CD14-positive monocyte (primary cell): ENCODE measurements around the gene GRM3. TPM values are rescaled to one million over a fixed set of nuclear protein-coding genes. Genes with fewer than 3 reads are reported as not detected.

Experiments
- DNase-seq, 3 donors: peaks; one replicate each; pipeline ENCODE4 v3.0.0-alpha.2; 2011 to 2022
- H2AFZ ChIP-seq: 2 replicates; pipeline ENCODE4 v1.6.0; 2012; ENCODE audit warnings: mild to moderate bottlenecking, low read depth, low read length, inconsistent platforms; ENCODE audit not compliant: insufficient read depth, poor library complexity, severe bottlenecking
- H3K27ac ChIP-seq, 2 donors: 1 replicate in 1 of 2; 2 replicates in 1 of 2; pipeline ENCODE4 v1.5.1; 2012 to 2013; ENCODE audit warnings: low read length in 2 of 2, control low read depth in 1 of 2, inconsistent platforms in 1 of 2, low read depth in 1 of 2, mild to moderate bottlenecking in 1 of 2
- H3K27me3 ChIP-seq, 2 donors: one replicate each; pipeline versions ENCODE4 v1.6.0 to v1.6.1; 2011 to 2013; ENCODE audit warnings: low read length in 2 of 2; ENCODE audit not compliant: control insufficient read depth in 2 of 2, insufficient read depth in 2 of 2
- H3K36me3 ChIP-seq, 2 donors: replicated peaks in 1 of 2; 1 replicate in 1 of 2; 2 replicates in 1 of 2; pipeline versions ENCODE4 v1.5.1 to v1.6.1; 2012 to 2013; ENCODE audit warnings: low read length in 2 of 2, control low read depth in 1 of 2, inconsistent platforms in 1 of 2, mild to moderate bottlenecking in 1 of 2; ENCODE audit not compliant: insufficient read depth in 2 of 2, control insufficient read depth in 1 of 2
- H3K4me1 ChIP-seq, 2 donors: 1 replicate in 1 of 2; 2 replicates in 1 of 2; pipeline versions ENCODE4 v1.5.1 to v1.6.1; 2012 to 2013; ENCODE audit warnings: low read length in 2 of 2, control low read depth in 1 of 2, inconsistent platforms in 1 of 2, mild to moderate bottlenecking in 1 of 2, moderate library complexity in 1 of 2; ENCODE audit not compliant: insufficient read depth in 2 of 2, control insufficient read depth in 1 of 2
- H3K4me2 ChIP-seq: replicated peaks from 2 replicates; pipeline ENCODE3; 2012; ENCODE audit warnings: low read length, moderate library complexity, mild to moderate bottlenecking; ENCODE audit not compliant: poor library complexity, severe bottlenecking; ENCODE audit errors: extremely low read depth
- H3K4me3 ChIP-seq, 3 experiments: fragments of 200-600 bp in 1 of 3; sonication (generic) in 1 of 3; replicated peaks in 1 of 3; 1 replicate in 2 of 3; 2 replicates in 1 of 3; pipeline ENCODE4 v1.5.1; 2011 to 2013; ENCODE audit warnings: low read length in 3 of 3, mild to moderate bottlenecking in 3 of 3, control low read depth in 2 of 3, low read depth in 2 of 3, inconsistent platforms in 1 of 3, moderate library complexity in 1 of 3
- H3K79me2 ChIP-seq: 2 replicates; pipeline ENCODE4 v1.6.0; 2012; ENCODE audit warnings: mild to moderate bottlenecking, control low read depth, inconsistent platforms, low read length, moderate library complexity; ENCODE audit not compliant: insufficient read depth
- H3K9ac ChIP-seq: 2 replicates; pipeline ENCODE4 v1.6.0; 2017; ENCODE audit warnings: low read length, mild to moderate bottlenecking; ENCODE audit not compliant: insufficient read depth, poor library complexity, severe bottlenecking
- H3K9me3 ChIP-seq, 2 donors: replicated peaks in 1 of 2; 1 replicate in 1 of 2; 2 replicates in 1 of 2; pipeline versions ENCODE4 v1.5.1 to v1.6.1; 2012 to 2013; ENCODE audit warnings: low read length in 2 of 2, control low read depth in 1 of 2; ENCODE audit not compliant: control insufficient read depth in 1 of 2, insufficient read depth in 1 of 2
- H4K20me1 ChIP-seq: 2 replicates; pipeline ENCODE4 v1.6.0; 2012; ENCODE audit warnings: mild to moderate bottlenecking, low read length, control low read depth, moderate library complexity; ENCODE audit not compliant: insufficient read depth
- H3K27ac Mint-ChIP-seq, 7 donors: one replicate each; pipeline ENCODE4 v1.8.0; 2020; ENCODE audit warnings: mild to moderate bottlenecking in 7 of 7, mixed read lengths in 7 of 7, moderate library complexity in 6 of 7, inconsistent platforms in 2 of 7
- H3K27me3 Mint-ChIP-seq, 3 donors: one replicate each; pipeline ENCODE4 v1.8.0; 2021 to 2022; ENCODE audit warnings: low read depth in 3 of 3, mild to moderate bottlenecking in 3 of 3, mixed read lengths in 3 of 3, moderate library complexity in 3 of 3, inconsistent platforms in 1 of 3
- H3K36me3 Mint-ChIP-seq, 2 donors: one replicate each; pipeline ENCODE4 v1.8.0; 2020; ENCODE audit warnings: mixed read lengths in 2 of 2, inconsistent platforms in 1 of 2, mild to moderate bottlenecking in 1 of 2
- H3K4me1 Mint-ChIP-seq: one replicate; pipeline ENCODE4 v1.8.0; 2020; ENCODE audit warnings: mild to moderate bottlenecking, mixed read lengths
- H3K4me3 Mint-ChIP-seq, 2 donors: one replicate each; pipeline ENCODE4 v1.8.0; 2020; ENCODE audit warnings: mild to moderate bottlenecking in 2 of 2, mixed read lengths in 2 of 2, moderate library complexity in 1 of 2
- H3K9me3 Mint-ChIP-seq, 7 donors: one replicate each; pipeline ENCODE4 v1.8.0; 2020 to 2022; ENCODE audit warnings: mixed read lengths in 7 of 7, mild to moderate bottlenecking in 6 of 7, moderate library complexity in 6 of 7, inconsistent platforms in 2 of 7
- WGBS: methylation state at CpG from one replicate; pipeline ENCODE4 v1.1.5; 2013; ENCODE audit warnings: missing lambda C conversion rate; ENCODE audit not compliant: insufficient coverage; 5-methylcytosine and 5-hydroxymethylcytosine counted together
- intact Hi-C, 2 donors: fragments of 100-400 bp; cut with micrococcal nuclease; formaldehyde crosslinking; loops; one replicate each; pipeline versions ENCODE4 v1.15.0 to v1.15.1; 2023
- polyA plus RNA-seq, 3 donors: library from polyadenylated mRNA; depleted of rRNA in 1 of 3; unstranded in 2 of 3; stranded (reverse) in 1 of 3; fragments of 300-500 nt in 2 of 3; fragments of >200 nt in 1 of 3; fragmentation: Illumina TruSeq in 2 of 3; gene quantifications; 1 replicate in 2 of 3; 2 replicates in 1 of 3; pipeline ENCODE4 v1.2.3, GENCODE V29; 2012 to 2021
- TF ChIP-seq, protein P1 (sequence below): fragments of 200-600 bp; IDR thresholded peaks from one replicate; pipeline ENCODE4 v1.8.0; 2022; ENCODE audit warnings: antibody characterized with exemption, mild to moderate bottlenecking

GRM3 gene
- polyA plus RNA-seq, 3 donors, result not detected

DNA sequence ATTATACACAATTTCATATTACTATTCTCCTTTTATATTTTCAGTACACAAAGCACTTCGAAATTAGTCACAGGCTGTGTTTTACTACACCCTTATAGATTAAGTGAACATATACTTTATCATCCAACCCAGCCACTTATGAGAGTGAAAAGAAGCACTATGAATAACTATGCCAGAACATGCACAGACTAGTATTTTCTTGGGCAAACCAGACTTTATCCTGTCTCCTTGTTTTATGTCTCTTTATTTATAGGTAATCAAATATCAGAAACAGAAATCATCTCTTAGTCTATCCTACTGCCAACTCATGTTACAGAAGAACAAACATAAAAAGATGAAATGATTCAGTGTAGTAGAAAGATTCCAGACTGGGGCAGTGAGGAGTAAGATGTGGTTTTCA is 171.8 kb downstream of the GRM3 start:
- Mint-ChIP-seq H3K9me3 (no peaks in the 10 kb centered on the region), H3K27me3 (peaks cover 0 to 3% (median 0%) of the 10 kb centered on the region in 3 donors)
- no peak for DNase-seq

DNA sequence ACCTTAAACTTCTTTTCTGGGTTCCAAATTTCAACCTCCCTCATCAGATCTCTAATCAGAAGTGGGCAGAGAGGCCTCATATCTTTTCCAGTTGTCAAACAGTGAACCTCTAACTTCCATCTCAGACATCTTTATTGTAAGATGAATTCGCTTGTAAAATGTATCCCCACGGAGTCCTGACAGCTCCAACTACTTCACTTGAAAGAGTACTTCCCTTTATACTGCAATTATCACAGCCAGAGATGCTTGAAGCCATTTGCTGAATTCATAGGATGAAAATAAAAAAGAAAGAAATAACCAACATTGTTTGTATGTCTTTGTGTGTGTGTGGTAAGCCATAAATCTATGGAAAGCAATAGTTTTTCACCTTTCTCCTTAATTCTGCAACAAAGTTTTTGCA is 175.2 kb downstream of the GRM3 start:
- no peaks in the 10 kb centered on the region for H3K27me3 ChIP-seq
- no peaks in the 10 kb centered on the region for H3K4me1 ChIP-seq
- intact Hi-C loops, result no loop called here
- H3K9me3 Mint-ChIP-seq, result no peaks in the 10 kb centered on the region
- H3K4me3 ChIP-seq, result no peak overlapping the region
- H3K9ac ChIP-seq, result no peak overlapping the region
- no peaks in the 10 kb centered on the region for H3K4me1 Mint-ChIP-seq
- no peaks in the 10 kb centered on the region for H3K36me3 Mint-ChIP-seq
- H4K20me1 ChIP-seq, result no peaks in the 10 kb centered on the region
- no CpG with 5 or more reads among the region's 2 CpGs for WGBS
- H3K79me2 ChIP-seq, result no peaks in the 10 kb centered on the region
- no peak overlapping the region for H3K27ac ChIP-seq
- H2AFZ ChIP-seq, result no peak overlapping the region
- TF ChIP-seq, protein P1, sequence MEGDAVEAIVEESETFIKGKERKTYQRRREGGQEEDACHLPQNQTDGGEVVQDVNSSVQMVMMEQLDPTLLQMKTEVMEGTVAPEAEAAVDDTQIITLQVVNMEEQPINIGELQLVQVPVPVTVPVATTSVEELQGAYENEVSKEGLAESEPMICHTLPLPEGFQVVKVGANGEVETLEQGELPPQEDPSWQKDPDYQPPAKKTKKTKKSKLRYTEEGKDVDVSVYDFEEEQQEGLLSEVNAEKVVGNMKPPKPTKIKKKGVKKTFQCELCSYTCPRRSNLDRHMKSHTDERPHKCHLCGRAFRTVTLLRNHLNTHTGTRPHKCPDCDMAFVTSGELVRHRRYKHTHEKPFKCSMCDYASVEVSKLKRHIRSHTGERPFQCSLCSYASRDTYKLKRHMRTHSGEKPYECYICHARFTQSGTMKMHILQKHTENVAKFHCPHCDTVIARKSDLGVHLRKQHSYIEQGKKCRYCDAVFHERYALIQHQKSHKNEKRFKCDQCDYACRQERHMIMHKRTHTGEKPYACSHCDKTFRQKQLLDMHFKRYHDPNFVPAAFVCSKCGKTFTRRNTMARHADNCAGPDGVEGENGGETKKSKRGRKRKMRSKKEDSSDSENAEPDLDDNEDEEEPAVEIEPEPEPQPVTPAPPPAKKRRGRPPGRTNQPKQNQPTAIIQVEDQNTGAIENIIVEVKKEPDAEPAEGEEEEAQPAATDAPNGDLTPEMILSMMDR, result no peak
- H3K27me3 Mint-ChIP-seq, result peaks cover 0 to 3% (median 3%) of the 10 kb centered on the region in 3 donors
- no peaks in the 10 kb centered on the region for H3K36me3 ChIP-seq
- H3K4me3 Mint-ChIP-seq, result no peak overlapping the region
- no peak overlapping the region for H3K4me2 ChIP-seq
- no peak overlapping the region for H3K27ac Mint-ChIP-seq
- H3K9me3 ChIP-seq, result no peaks in the 10 kb centered on the region
- DNase-seq, result no peak

More for the DNA sequence above, 171.8 kb downstream of the GRM3 start:
- H3K4me1 Mint-ChIP-seq, result no peaks in the 10 kb centered on the region
- TF ChIP-seq, protein P1, result no peak
- Histone ChIP-seq H3K4me2 (no peak overlapping the region), H2AFZ (no peak overlapping the region), H4K20me1 (no peaks in the 10 kb centered on the region), H3K36me3 (no peaks in the 10 kb centered on the region), H3K4me1 (no peaks in the 10 kb centered on the region), H3K27ac (no peak overlapping the region), H3K4me3 (no peak overlapping the region), H3K79me2 (no peaks in the 10 kb centered on the region), H3K9ac (no peak overlapping the region), H3K9me3 (no peaks in the 10 kb centered on the region), H3K27me3 (no peaks in the 10 kb centered on the region)
- WGBS, result no CpG with 5 or more reads among the region's 1 CpG
- no peaks in the 10 kb centered on the region for H3K36me3 Mint-ChIP-seq
- no peak overlapping the region for H3K27ac Mint-ChIP-seq
- no peak overlapping the region for H3K4me3 Mint-ChIP-seq
- intact Hi-C loops, result no loop called here
